NCI-H2227 treated with DMSO at 0.1 percent for 48 hours (cell line): ENCODE measurements around the gene EFNA5.

ENCODE experiments used
- DNase-seq: peaks from one replicate; lab custom pipeline; 2025; lab: John Stamatoyannopoulos, UW

Gene EFNA5

GRCh38 chr5:107670932-107671741, at the start of gene EFNA5:
EFNA5 (minus strand) TSS chr5:107670937.
- DNase-seq: peak; percentile 26

GRCh38 chr5:107719034-107719606, 48.4 kb upstream of the EFNA5 start:
- DNase-seq: no peak

GRCh38 chr5:107717816-107718215, 47.1 kb upstream of the EFNA5 start:
- no peak for DNase-seq

- DNase-seq: no peak
These were observed 42.5 kb upstream of the EFNA5 start for GRCh38 chr5:107713228-107713627.

GRCh38 chr5:107712359-107712870, 41.7 kb upstream of the EFNA5 start:
- peak; percentile 1 for DNase-seq

- no peak for DNase-seq
These were observed 34.8 kb upstream of the EFNA5 start for GRCh38 chr5:107705402-107706014.

GRCh38 chr5:107704681-107705401, 34.1 kb upstream of the EFNA5 start:
- peak; percentile 65 for DNase-seq

GRCh38 chr5:107700481-107700880, 29.7 kb upstream of the EFNA5 start:
- DNase-seq: no peak

GRCh38 chr5:107699425-107699824, 28.7 kb upstream of the EFNA5 start:
- no peak for DNase-seq

GRCh38 chr5:107698286-107698685, 27.5 kb upstream of the EFNA5 start:
- DNase-seq: no peak

- DNase-seq: no peak
These were observed 25.8 kb upstream of the EFNA5 start for GRCh38 chr5:107696498-107696897.

- no peak for DNase-seq
These were observed 25.3 kb upstream of the EFNA5 start for GRCh38 chr5:107696080-107696479.

GRCh38 chr5:107687937-107688336, 17.2 kb upstream of the EFNA5 start:
- DNase-seq: no peak

- no peak for DNase-seq
These were observed 16.7 kb upstream of the EFNA5 start for GRCh38 chr5:107687404-107687803.

- DNase-seq: no peak
These were observed 11.8 kb upstream of the EFNA5 start for GRCh38 chr5:107682533-107682932.

- no peak for DNase-seq
These were observed 10.1 kb upstream of the EFNA5 start for GRCh38 chr5:107680799-107681198.

GRCh38 chr5:107680099-107680498, 9.4 kb upstream of the EFNA5 start:
- DNase-seq: no peak

- DNase-seq: no peak
These were observed 6.0 kb upstream of the EFNA5 start for GRCh38 chr5:107676702-107677101.

GRCh38 chr5:107675201-107675600, 4.5 kb upstream of the EFNA5 start:
- no peak for DNase-seq

GRCh38 chr5:107674655-107675054, 3.9 kb upstream of the EFNA5 start:
- no peak for DNase-seq

GRCh38 chr5:107673368-107674136, 2.8 kb upstream of the EFNA5 start:
- DNase-seq: peak; percentile 85

- no peak for DNase-seq
These were observed 2.3 kb upstream of the EFNA5 start for GRCh38 chr5:107673039-107673367.
